ENCODE data around the gene CCSER1. TPM values are rescaled to one million over a fixed set of nuclear protein-coding genes. Genes with fewer than 3 reads are reported as not detected.

Gene CCSER1
- total RNA-seq, 1 donor from 2014 or later = not detected

DNA sequence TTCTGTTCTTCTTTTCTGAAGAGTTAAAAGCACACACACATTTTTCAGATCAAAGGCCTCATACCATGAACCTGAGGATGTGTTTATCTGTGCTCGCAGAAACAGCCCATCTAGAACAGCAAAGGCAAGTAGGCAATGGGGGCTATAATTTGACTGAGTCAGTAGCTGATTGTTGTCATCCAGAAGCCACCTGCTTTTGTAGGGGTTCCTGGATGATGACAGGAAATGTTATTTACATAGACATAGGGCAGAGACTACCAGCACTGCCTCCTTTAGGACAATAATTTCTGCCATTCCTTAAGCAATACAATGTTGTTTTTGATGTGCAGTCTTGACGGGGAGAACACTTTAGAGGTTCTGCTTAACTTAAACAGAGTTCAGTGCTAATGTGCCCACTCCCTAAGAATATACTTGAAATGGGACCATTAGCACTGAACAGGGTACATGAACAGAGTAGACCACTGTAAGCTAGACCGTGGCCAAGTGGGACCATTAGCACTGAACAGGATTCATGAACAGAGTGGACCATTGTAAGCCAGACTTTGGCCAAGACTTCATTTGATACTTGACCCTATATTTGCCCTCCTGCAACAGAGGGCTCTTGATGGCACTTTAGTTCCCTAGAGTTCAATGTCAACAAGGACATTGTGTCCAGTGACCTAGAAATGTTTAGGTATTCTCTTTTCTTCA, 42.8 kb upstream of the CCSER1 start:
- DNase-seq (ENCODE audit: low spot score) = no peak
- TF ChIP-seq CTCF (IDR thresholded peaks at IDR 0.05) = no peak
- Mint-ChIP-seq H3K9me3 (ENCODE audit: low read depth) (no peaks in the 10 kb centered on the region), H3K4me3 (ENCODE audit: unreplicated experiment) (no peak overlapping the region), H3K4me1 (ENCODE audit: low read depth) (no peaks in the 10 kb centered on the region), H3K27ac (ENCODE audit: unreplicated experiment) (no peak overlapping the region), H3K27me3 (ENCODE audit: low read depth) (peaks cover 1% of the 10 kb centered on the region), H3K36me3 (ENCODE audit: low read depth) (no peaks in the 10 kb centered on the region)

DNA sequence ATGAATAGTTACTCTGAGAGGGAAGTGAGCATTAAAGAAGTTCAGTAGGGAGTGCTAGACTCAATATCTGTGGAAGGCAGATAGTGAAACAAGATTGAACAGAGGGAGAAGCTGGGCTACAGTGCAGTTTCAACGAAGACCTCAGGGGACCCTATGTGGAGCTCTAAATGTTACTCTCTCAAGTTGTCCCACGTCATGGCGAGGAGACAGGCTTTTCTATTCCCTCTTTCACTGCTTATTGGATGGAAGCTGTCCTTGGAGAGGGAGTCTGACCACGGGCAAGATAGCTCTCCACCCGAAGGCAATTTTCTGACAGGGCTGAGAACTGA, 42.3 kb upstream of the CCSER1 start:
- no peaks in the 10 kb centered on the region for H3K4me1 Mint-ChIP-seq (ENCODE audit: low read depth)
- no peaks in the 10 kb centered on the region for H3K9me3 Mint-ChIP-seq (ENCODE audit: low read depth)
- TF ChIP-seq CTCF (IDR thresholded peaks at IDR 0.05) = no peak
- H3K36me3 Mint-ChIP-seq (ENCODE audit: low read depth) = no peaks in the 10 kb centered on the region
- H3K27me3 Mint-ChIP-seq (ENCODE audit: low read depth) = peaks cover 1% of the 10 kb centered on the region
- DNase-seq (ENCODE audit: low spot score) = no peak
- H3K4me3 Mint-ChIP-seq (ENCODE audit: unreplicated experiment) = no peak overlapping the region
- H3K27ac Mint-ChIP-seq (ENCODE audit: unreplicated experiment) = no peak overlapping the region

DNA sequence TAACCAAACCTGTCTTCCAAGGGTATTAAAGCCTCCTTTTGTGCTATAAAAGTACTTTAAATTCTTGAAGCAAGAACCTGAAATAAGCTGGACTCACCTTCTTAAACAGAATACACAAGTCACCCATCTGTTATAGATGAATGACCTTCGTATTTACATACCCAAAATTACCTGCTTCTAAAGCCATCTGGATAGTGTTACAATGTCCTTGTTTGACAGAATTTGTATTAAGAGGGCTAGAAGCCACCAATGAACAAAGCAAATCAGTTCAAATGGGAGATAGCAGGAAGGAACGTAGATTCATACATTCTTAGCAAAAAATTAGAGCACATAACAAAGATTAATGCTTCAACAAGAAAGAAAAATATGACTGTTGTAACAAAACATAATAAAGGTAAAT, 33.7 kb upstream of the CCSER1 start:
- DNase-seq (ENCODE audit: low spot score) = no peak
- Mint-ChIP-seq H3K27me3 (ENCODE audit: low read depth) (peaks cover 6% of the 10 kb centered on the region), H3K36me3 (ENCODE audit: low read depth) (no peaks in the 10 kb centered on the region), H3K9me3 (ENCODE audit: low read depth) (no peaks in the 10 kb centered on the region), H3K27ac (ENCODE audit: unreplicated experiment) (no peak overlapping the region), H3K4me3 (ENCODE audit: unreplicated experiment) (no peak overlapping the region), H3K4me1 (ENCODE audit: low read depth) (no peaks in the 10 kb centered on the region)
- no peak for TF ChIP-seq CTCF (IDR thresholded peaks at IDR 0.05)

- Mint-ChIP-seq H3K9me3 (ENCODE audit: low read depth) (no peaks in the 10 kb centered on the region), H3K27me3 (ENCODE audit: low read depth) (peaks cover 6% of the 10 kb centered on the region)
Observed at GRCh38 chr4:90095000-90095399, 32.2 kb upstream of the CCSER1 start.

GRCh38 chr4:90099812-90100211, 27.4 kb upstream of the CCSER1 start:
- Mint-ChIP-seq H3K36me3 (ENCODE audit: low read depth) (peaks cover 1% of the 10 kb centered on the region), H3K9me3 (ENCODE audit: low read depth) (no peaks in the 10 kb centered on the region), H3K27me3 (ENCODE audit: low read depth) (peaks cover 4% of the 10 kb centered on the region), H3K4me3 (ENCODE audit: unreplicated experiment) (no peak overlapping the region), H3K27ac (ENCODE audit: unreplicated experiment) (no peak overlapping the region), H3K4me1 (ENCODE audit: low read depth) (no peaks in the 10 kb centered on the region)
- TF ChIP-seq CTCF (IDR thresholded peaks at IDR 0.05) = no peak
- DNase-seq (ENCODE audit: low spot score) = no peak

More at GRCh38 chr4:90095000-90095399, 32.2 kb upstream of the CCSER1 start:
- Mint-ChIP-seq H3K4me3 (ENCODE audit: unreplicated experiment) (no peak overlapping the region), H3K27ac (ENCODE audit: unreplicated experiment) (no peak overlapping the region), H3K36me3 (ENCODE audit: low read depth) (peaks cover 1% of the 10 kb centered on the region), H3K4me1 (ENCODE audit: low read depth) (no peaks in the 10 kb centered on the region)
- no peak for DNase-seq (ENCODE audit: low spot score)
- TF ChIP-seq CTCF (IDR thresholded peaks at IDR 0.05) = no peak
